Measurements from ENCODE around the gene CNOT4. TPM values are rescaled to one million over a fixed set of nuclear protein-coding genes. Genes with fewer than 3 reads are reported as not detected.

CNOT4 gene
- 7.5 and 8.9 TPM in 2 replicates for total RNA-seq (ENCODE audit: low replicate concordance)

GRCh38 chr7:135509839-135510591 is at the start of gene CNOT4:
Gene CNOT4, minus strand, starts transcription at chr7:135510102. Its CDS starts 71,771 bp downstream, at chr7:135438331.

GRCh38 chr7:135557455-135558336 is 47.8 kb upstream of the CNOT4 start, which contains the start of gene NUP205:
Gene NUP205, plus strand, starts transcription at chr7:135557917. Its CDS starts 28 bp downstream, at chr7:135557945.

Other genes starting within 250 kb of the CNOT4 start
- gene NUP205, start 47.8 kb upstream of the CNOT4 start, total RNA-seq (ENCODE audit: low replicate concordance), result 22.2 and 33.1 TPM in 2 replicates
- gene STMP1, start 152.4 kb upstream of the CNOT4 start, total RNA-seq (ENCODE audit: low replicate concordance), result 7.3 and 12.0 TPM in 2 replicates
- gene SLC13A4, start 218.1 kb upstream of the CNOT4 start, total RNA-seq (ENCODE audit: low replicate concordance), result 0.08 and 0.12 TPM in 2 replicates
- gene FAM180A, start 238.7 kb upstream of the CNOT4 start, total RNA-seq (ENCODE audit: low replicate concordance), result 7.2 and 16.3 TPM in 2 replicates

All from smooth muscle cell of the coronary artery (primary cell).